Stimulated activated CD4-positive, alpha-beta T cell treated with anti-CD3 and anti-CD28 coated beads, Interleukin-1b, Interleukin-23, amount 100 ng/mL, for 1 hour (primary cell): ENCODE data around the gene PERM1.
"Not testable (repeated sequence)": the region's sequence is repeated elsewhere in the genome, so short reads cannot be mapped to it uniquely, and the experiment has no call there.

Experiments used
- DNase-seq, 2 donors: peaks; one replicate each; pipeline ENCODE4 v3.0.0-alpha.2; 2020; ENCODE audit warnings: low read depth in 2 of 2

The PERM1 gene

GRCh38 chr1:947958-948357 is 33.9 kb downstream of the PERM1 start:
- DNase-seq, result no peak

DNA sequence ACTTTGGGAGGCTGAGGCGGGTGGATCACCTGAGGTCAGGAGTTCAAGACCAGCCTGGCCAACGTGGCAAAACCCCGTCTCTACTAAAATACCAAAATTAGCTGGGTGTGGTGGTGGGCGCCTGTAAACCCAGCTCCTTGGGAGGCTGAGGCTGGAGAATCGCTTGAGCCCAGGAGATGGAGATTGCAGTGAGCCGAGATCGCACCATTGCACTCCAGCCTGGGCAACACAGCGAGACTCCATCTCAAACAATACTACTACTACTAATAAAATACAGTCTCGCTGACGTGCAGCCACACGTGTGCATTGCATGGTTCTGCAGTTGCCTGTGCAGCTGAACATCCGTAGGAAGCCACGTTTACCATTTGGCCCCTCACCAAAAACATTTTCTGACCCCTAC is 35.1 kb downstream of the PERM1 start:
- DNase-seq, result not testable (repeated sequence)

DNA sequence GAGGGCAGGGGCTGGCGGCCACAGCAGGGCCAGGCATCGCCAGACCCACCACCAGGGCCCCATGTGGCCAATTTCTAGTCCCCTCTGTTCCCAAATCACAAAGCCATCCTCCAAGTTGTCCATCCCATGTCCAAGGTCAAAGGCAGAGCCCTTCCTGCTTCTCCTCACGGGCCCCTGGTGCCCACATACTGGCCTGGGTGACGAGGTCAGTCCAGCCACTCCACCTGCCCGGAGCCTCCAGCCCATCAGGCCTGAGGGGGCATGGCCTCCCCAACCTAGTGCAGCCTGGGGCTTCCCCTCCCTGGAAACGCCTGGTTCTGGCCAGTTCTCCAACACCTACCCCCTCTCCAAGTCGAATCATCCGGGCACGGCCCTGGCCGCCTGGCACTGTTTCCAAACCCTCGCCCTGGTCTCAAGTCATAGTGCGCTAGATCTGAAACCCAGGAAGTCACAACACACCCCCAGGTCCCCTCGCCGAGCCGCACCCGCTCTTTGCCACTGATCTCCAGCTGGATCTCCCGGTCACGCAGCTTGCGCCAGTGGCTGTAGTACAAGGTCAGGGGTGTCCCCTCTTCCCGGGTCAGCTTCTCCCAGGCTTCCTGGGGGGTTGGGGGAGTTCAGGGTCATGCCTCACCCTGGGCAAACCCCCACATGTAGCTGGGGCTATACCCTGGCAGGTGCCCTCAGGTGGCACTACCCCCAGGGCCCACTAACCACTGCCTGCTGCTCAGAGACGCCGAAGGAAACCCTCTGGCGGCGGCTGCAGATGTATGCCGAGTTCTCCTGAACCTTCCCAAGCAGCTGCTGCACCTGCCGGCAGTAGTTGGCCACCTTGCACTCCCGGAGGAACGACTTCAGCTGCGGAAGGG is 36.0 kb downstream of the PERM1 start:
- no peak for DNase-seq

DNA sequence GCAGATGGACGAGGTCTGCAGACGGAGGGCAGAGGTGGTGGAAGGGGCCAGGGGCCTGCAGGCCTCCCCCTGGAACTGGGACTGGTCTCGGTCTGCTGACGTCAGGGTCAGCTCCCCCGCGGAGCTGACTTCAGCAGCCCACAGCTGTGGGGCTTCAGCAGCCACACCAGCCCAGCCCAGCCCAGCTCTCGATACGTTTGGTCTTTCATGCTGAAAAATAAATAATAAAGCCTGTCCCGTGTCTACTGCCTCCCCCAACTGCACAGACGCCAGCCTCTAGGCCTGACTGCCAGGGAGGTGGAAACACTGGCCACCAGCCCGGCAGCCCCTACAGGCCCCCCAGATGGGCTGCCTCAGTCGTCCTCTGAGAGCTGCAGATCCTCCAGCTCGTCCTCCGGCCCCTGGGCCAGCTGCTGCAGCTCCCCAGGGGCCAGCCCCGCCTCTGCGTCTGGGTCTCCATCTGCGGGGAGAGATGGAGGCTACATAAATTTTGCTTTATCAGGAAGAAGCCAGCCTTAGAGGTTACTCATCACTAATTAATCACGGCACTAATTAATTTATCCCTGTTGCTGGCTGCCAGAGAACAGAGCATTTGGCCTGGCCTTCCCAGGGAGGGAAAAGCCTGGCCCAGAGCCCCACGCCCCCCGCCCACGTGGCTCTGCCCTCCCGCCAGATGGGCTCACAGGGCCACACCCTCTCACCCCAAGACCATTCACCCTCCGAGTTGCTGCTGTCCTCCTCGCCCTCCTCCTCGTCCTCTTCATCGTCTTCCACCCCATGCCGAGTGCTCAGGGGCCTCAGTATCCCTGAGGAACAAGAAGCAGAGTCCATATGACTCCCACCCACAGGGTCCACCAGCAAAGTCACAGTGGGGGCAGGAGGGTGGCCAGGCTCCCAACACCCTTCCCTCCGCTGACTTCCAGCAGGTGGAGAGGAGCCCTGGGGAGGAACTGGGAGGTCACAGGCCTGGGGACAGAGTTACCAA is 37.3 kb downstream of the PERM1 start:
- no peak for DNase-seq

GRCh38 chr1:943545-944340 is 38.1 kb downstream of the PERM1 start:
- no peak for DNase-seq

GRCh38 chr1:942864-943533 is 38.9 kb downstream of the PERM1 start:
- DNase-seq, result no peak

GRCh38 chr1:942411-942821 is 39.5 kb downstream of the PERM1 start:
- DNase-seq, result no peak

- DNase-seq, result no peak
These were observed 40.1 kb downstream of the PERM1 start for GRCh38 chr1:941588-942383.

DNA sequence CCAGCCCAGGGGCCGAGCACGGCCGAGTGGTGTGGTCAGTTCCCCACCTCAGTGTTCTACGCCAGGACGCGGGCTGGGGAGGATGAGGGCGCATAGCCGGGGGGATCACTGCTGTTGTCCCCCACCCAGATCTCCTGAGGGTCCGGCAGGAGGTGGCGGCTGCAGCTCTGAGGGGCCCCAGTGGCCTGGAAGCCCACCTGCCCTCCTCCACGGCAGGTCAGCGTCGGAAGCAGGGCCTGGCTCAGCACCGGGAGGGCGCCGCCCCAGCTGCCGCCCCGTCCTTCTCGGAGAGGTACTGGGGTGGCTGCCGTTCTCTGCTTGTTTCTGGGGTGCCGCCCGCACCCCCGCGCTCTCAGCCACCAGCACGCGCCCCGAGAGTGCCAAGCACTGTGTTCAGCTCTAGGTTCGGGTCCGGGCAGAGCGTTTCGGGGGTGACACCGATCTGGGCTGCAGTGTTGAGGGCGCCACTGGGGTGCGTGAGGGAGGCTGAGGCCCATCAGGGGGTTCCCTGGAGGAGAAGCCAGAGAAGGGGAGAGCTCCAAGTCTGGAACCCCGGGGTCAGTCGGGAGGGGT is 40.8 kb downstream of the PERM1 start:
- DNase-seq, result no peak

DNA sequence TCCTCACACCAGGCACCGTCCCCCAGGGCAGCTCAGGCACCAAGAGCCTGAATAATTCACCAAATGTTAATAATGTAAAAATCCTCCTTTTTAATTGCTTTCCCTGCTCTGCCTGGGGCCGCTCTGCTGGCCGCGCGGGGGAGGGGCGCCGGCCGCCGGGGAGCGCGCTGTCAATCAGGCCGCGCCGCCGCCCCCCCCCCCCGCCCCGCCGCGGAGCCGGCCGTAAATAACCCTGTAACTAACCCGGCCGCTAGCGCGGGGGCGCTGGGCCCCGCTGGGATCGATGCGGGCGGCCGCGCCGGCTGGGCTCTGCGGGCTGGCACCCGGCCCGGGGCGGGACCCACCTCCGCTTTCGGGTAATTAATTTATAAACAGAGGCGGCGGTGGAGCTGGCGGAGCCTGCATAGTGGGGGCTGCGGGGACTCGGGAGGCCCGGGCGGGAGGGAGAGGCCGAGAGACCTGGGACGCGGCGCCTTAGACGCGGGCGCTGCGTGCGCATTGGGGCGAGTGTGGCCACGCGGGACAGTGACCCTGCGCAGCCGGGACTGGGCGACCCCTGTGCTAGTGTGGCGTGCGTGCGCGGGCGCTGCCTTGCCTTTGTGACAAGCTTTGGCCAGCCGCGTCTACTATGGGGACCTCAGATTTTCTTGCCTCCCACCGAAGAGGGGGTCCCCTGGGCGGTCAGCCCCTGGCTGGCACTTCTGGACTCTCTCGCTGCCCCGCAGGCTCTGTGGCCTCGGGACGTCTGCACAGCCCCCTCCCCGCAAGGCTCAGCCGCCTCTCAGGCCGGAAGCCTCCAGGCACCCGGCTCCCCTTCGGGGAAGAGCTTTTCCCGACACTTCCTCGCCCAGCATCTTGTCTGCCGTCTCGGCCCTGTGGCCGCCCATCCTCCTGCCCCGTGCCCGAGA is 41.5 kb downstream of the PERM1 start:
- no peak for DNase-seq

GRCh38 chr1:939511-940106 is 42.3 kb downstream of the PERM1 start:
- no peak for DNase-seq

GRCh38 chr1:938711-939489 is 43.0 kb downstream of the PERM1 start:
- no peak for DNase-seq

- DNase-seq, result no peak
These were observed 43.7 kb downstream of the PERM1 start for GRCh38 chr1:938088-938683.

- no peak for DNase-seq
These were observed 44.4 kb downstream of the PERM1 start for GRCh38 chr1:937521-937920.

DNA sequence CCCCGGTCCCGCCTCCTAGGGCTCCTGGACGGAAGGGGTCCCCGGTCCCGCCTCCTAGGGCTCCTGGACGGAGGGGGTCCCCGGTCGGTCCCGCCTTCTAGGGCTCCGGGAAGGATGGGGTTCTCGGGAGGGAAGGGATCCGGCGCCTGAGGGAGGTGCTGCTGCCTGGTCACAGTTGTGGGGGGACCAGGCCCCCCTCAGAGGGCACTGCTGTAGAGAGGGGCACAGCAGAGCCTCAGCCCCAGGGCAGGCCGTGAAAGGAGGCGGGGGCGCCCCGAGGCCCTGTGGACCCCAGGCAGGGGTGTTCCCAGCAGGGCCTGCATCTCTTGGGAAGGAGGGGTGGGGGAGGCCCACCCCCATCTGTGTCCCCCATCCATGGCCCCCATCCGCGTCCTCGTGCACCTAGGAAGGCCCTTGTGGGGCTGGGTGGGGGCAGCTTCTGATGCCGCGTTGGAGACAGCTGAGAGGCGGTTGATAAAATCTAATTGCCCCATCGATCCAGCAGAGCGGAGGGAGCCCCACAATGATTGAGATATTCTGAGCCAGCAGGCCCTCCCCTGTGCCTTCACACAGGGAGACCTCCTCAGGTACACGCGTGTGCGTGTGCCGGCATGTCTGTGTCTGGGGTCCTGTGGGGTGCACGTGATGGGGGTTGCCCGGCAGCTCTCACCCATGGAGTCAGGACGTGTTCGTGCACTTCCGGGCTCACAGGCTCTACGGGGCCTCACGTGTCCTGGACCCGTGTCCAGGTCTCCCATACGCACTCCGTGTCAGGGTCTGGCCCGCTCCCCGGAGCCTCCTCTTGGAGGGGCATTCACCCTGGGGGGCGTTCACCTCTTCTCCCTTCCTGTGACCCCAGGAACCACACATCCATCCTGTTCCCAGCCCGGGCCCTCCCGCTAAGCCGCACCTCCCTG is 45.3 kb downstream of the PERM1 start:
- DNase-seq, result no peak

DNA sequence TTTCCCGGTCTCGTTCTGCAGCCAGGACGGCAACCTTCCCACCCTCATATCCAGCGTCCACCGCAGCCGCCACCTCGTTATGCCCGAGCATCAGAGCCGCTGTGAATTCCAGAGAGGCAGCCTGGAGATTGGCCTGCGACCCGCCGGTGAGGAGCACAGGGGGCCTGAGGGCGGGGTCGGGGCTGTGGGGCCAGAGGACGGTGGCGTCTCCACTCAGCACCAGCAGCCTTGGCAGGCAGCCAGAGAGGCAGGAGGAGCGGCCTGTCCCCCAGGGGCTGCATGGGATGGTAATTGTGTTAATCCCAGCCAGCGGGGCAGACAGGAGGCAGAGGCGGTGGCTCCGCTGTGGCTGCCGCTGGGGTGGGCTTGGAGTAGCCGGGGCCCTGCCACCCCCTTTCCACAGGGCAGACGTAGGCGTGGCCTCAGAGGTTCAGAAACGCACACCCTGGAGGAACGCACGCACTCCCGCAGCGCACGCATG is 46.1 kb downstream of the PERM1 start:
- no peak for DNase-seq
